ENCODE results near the gene CFDP1.
"Not testable (repeated sequence)": the region's sequence is repeated elsewhere in the genome, so short reads cannot be mapped to it uniquely, and the experiment has no call there.

The CFDP1 gene

GRCh38 chr16:75287708-75288107 is 145.6 kb downstream of the CFDP1 start:
- DNase-seq = no peak

GRCh38 chr16:75286389-75286788 is 146.9 kb downstream of the CFDP1 start:
- no peak for DNase-seq

GRCh38 chr16:75282466-75283281 is 150.6 kb downstream of the CFDP1 start:
- DNase-seq = no peak

GRCh38 chr16:75281826-75282225 is 151.5 kb downstream of the CFDP1 start:
- no peak for DNase-seq

- not testable (repeated sequence) for DNase-seq
Observed at GRCh38 chr16:75281009-75281408, 152.3 kb downstream of the CFDP1 start.

- DNase-seq = no peak
Observed at GRCh38 chr16:75280331-75280804, 152.9 kb downstream of the CFDP1 start.

- DNase-seq = no peak
Observed at GRCh38 chr16:75279305-75279704, 154.0 kb downstream of the CFDP1 start.

- no peak for DNase-seq
Observed at GRCh38 chr16:75273054-75273925, 160.0 kb downstream of the CFDP1 start.

GRCh38 chr16:75272629-75273028 is 160.7 kb downstream of the CFDP1 start:
- DNase-seq = not testable (repeated sequence)

GRCh38 chr16:75272097-75272551 is 161.2 kb downstream of the CFDP1 start:
- DNase-seq = no peak

- DNase-seq = no peak
Observed at GRCh38 chr16:75271441-75272096, 161.7 kb downstream of the CFDP1 start.

- DNase-seq = not testable (repeated sequence)
Observed at GRCh38 chr16:75269358-75269757, 163.9 kb downstream of the CFDP1 start.

GRCh38 chr16:75267631-75268264 is 165.6 kb downstream of the CFDP1 start:
- no peak for DNase-seq

GRCh38 chr16:75266738-75267630 is 166.3 kb downstream of the CFDP1 start:
- no peak for DNase-seq

GRCh38 chr16:75265911-75266701 is 167.2 kb downstream of the CFDP1 start:
- DNase-seq = no peak

GRCh38 chr16:75264999-75265910 is 168.0 kb downstream of the CFDP1 start:
- DNase-seq = no peak

GRCh38 chr16:75264457-75264998 is 168.8 kb downstream of the CFDP1 start:
- no peak for DNase-seq

GRCh38 chr16:75263963-75264445 is 169.3 kb downstream of the CFDP1 start:
- DNase-seq = no peak

All from activated effector memory CD4-positive, alpha-beta T cell treated with anti-CD3 and anti-CD28 coated beads, Interleukin-2, amount 50 U/mL, for 16 hours (primary cell).